Measurements from ENCODE around the gene CCL11.

CCL11 gene

DNA sequence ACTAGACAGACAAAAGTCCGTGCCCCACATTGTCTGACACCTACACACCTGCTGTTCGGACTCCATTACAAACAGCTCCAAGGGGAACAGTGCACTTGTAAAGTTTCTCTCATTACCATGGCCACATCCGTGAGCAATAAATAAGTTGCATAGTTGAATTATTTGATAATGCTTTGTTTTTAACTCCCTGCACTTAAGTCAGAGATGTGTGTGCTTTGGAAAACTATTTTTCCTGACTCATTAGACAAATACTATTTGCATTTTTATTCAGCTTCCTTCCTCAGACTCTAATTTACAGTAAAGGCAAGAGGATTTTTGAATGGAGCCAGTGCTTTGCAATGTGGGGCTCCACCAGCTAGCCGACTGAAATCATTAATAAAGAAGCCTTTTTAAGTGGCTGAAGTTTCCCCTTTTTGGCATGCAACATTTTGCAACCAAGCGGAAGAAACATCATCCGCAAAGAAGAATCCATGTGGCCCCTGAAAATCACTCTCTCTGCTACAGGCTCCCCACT is 37.0 kb upstream of the CCL11 start:
- Histone ChIP-seq H4K20me1 (ENCODE audit: low read depth, low read length) (no peaks in the 10 kb centered on the region), H3K9me3 (ENCODE audit: insufficient read depth, low read length) (no peaks in the 10 kb centered on the region), H3K4me3 (ENCODE audit: insufficient read depth, low read length, poor library complexity, severe bottlenecking) (no peak overlapping the region), H3F3A (ENCODE audit: insufficient read depth) (no peaks in the 10 kb centered on the region), H2AFZ (ENCODE audit: low read depth, low read length, severe bottlenecking) (no peak overlapping the region), H3K9me2 (replicated peaks; ENCODE audit: insufficient read depth, low read length) (no peaks in the 10 kb centered on the region), H3K9ac (ENCODE audit: low read length) (no peak overlapping the region), H3K36me3 (ENCODE audit: low read length) (no peaks in the 10 kb centered on the region), H3K79me2 (ENCODE audit: insufficient read depth, low read length) (no peaks in the 10 kb centered on the region), H3K27ac (ENCODE audit: low read depth, low read length) (no peak overlapping the region), H3K27me3 (ENCODE audit: low read length) (no peaks in the 10 kb centered on the region), H3K4me2 (ENCODE audit: low read depth, low read length, poor library complexity, severe bottlenecking) (no peak overlapping the region)
- TF ChIP-seq, protein P1, sequence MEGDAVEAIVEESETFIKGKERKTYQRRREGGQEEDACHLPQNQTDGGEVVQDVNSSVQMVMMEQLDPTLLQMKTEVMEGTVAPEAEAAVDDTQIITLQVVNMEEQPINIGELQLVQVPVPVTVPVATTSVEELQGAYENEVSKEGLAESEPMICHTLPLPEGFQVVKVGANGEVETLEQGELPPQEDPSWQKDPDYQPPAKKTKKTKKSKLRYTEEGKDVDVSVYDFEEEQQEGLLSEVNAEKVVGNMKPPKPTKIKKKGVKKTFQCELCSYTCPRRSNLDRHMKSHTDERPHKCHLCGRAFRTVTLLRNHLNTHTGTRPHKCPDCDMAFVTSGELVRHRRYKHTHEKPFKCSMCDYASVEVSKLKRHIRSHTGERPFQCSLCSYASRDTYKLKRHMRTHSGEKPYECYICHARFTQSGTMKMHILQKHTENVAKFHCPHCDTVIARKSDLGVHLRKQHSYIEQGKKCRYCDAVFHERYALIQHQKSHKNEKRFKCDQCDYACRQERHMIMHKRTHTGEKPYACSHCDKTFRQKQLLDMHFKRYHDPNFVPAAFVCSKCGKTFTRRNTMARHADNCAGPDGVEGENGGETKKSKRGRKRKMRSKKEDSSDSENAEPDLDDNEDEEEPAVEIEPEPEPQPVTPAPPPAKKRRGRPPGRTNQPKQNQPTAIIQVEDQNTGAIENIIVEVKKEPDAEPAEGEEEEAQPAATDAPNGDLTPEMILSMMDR (IDR thresholded peaks at IDR 0.05; ENCODE audit: insufficient read depth, low read length, poor library complexity, severe bottlenecking) = no peak

DNA sequence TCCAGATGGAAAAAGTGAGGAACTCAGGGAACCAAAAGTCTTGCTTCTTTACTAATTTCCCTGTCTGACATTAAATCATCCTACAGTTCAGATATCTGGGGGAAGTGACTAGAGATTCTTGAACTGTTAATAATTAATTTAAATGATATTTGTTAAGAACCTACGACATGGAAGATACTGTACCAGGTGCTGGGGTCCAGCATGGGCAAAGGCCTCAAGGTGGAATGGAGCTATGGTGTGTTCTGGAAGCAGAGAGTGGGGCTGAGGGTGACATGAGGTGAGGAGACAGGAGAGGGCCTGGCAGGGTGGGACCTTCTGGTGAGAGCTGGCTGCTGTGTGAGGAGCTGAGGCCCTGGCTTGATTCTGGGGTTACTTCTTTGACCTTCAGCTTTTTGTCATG is 36.5 kb upstream of the CCL11 start:
- Histone ChIP-seq H3K79me2 (ENCODE audit: insufficient read depth, low read length) (no peaks in the 10 kb centered on the region), H3K27me3 (ENCODE audit: low read length) (no peaks in the 10 kb centered on the region), H3K4me2 (ENCODE audit: low read depth, low read length, poor library complexity, severe bottlenecking) (no peak overlapping the region), H3K9me2 (replicated peaks; ENCODE audit: insufficient read depth, low read length) (no peaks in the 10 kb centered on the region), H3K9ac (ENCODE audit: low read length) (no peak overlapping the region), H3K36me3 (ENCODE audit: low read length) (no peaks in the 10 kb centered on the region), H3K27ac (ENCODE audit: low read depth, low read length) (no peak overlapping the region), H2AFZ (ENCODE audit: low read depth, low read length, severe bottlenecking) (no peak overlapping the region), H3K4me3 (ENCODE audit: insufficient read depth, low read length, poor library complexity, severe bottlenecking) (no peak overlapping the region), H3K9me3 (ENCODE audit: insufficient read depth, low read length) (no peaks in the 10 kb centered on the region), H4K20me1 (ENCODE audit: low read depth, low read length) (no peaks in the 10 kb centered on the region), H3F3A (ENCODE audit: insufficient read depth) (no peaks in the 10 kb centered on the region)
- TF ChIP-seq EZH2phosphoT487 (conservative IDR thresholded peaks at IDR 0.05; ENCODE audit: low read length) = no peak
- TF ChIP-seq, protein P1 (IDR thresholded peaks at IDR 0.05; ENCODE audit: insufficient read depth, low read length, poor library complexity, severe bottlenecking) = no peak

DNA sequence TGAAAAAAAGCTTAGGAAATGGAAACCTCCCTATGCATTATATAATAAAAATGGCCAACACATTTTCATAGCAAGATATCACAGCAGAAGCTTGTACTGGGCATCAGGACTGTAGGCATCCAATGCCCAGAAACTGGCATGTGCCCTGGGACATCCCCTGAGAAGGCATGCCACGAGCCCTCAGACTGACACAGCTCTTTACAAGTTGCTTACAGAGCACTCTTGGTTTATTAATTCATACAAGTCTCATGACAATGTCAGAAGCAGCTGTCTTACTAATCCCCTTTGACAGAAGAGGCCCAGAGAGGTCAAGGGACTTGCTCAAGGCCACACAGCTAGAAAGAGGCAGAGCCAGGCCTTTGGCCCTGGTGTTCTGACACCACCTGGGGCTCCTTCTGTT is 36.1 kb upstream of the CCL11 start:
- Histone ChIP-seq H3K4me2 (ENCODE audit: low read depth, low read length, poor library complexity, severe bottlenecking) (no peak overlapping the region), H3F3A (ENCODE audit: insufficient read depth) (no peaks in the 10 kb centered on the region), H3K9me3 (ENCODE audit: insufficient read depth, low read length) (no peaks in the 10 kb centered on the region), H4K20me1 (ENCODE audit: low read depth, low read length) (no peaks in the 10 kb centered on the region), H3K79me2 (ENCODE audit: insufficient read depth, low read length) (no peaks in the 10 kb centered on the region), H2AFZ (ENCODE audit: low read depth, low read length, severe bottlenecking) (no peak overlapping the region), H3K27ac (ENCODE audit: low read depth, low read length) (no peak overlapping the region), H3K36me3 (ENCODE audit: low read length) (no peaks in the 10 kb centered on the region), H3K9ac (ENCODE audit: low read length) (no peak overlapping the region), H3K9me2 (replicated peaks; ENCODE audit: insufficient read depth, low read length) (no peaks in the 10 kb centered on the region), H3K27me3 (ENCODE audit: low read length) (no peaks in the 10 kb centered on the region), H3K4me3 (ENCODE audit: insufficient read depth, low read length, poor library complexity, severe bottlenecking) (no peak overlapping the region)
- TF ChIP-seq, protein P1 (IDR thresholded peaks at IDR 0.05; ENCODE audit: insufficient read depth, low read length, poor library complexity, severe bottlenecking) = no peak
- TF ChIP-seq EZH2phosphoT487 (conservative IDR thresholded peaks at IDR 0.05; ENCODE audit: low read length) = no peak
